Measurements from ENCODE around the gene RSL24D1.
"Not testable (repeated sequence)": the region's sequence is repeated elsewhere in the genome, so short reads cannot be mapped to it uniquely, and the experiment has no call there.

The RSL24D1 gene

GRCh38 chr15:55170361-55170760 is 26.4 kb downstream of the RSL24D1 start:
- H3K36me3 ChIP-seq (ENCODE audit: control insufficient read depth in 2 of 2, insufficient read depth in 2 of 2, low read length in 2 of 2), result no peaks in the 10 kb centered on the region
- no peaks in the 10 kb centered on the region for H3K27me3 ChIP-seq (ENCODE audit: control insufficient read depth in 2 of 2, insufficient read depth in 2 of 2, low read length in 2 of 2)
- H3K27ac ChIP-seq (ENCODE audit: low read depth in 2 of 2, low read length in 2 of 2), result no peak overlapping the region
- H3K4me1 ChIP-seq (ENCODE audit: control insufficient read depth in 2 of 2, insufficient read depth in 2 of 2, low read length in 2 of 2), result no peaks in the 10 kb centered on the region
- H3K4me3 ChIP-seq (ENCODE audit: low read length in 2 of 2), result no peak overlapping the region
- H3K9me3 ChIP-seq (ENCODE audit: control insufficient read depth in 2 of 2, low read length in 2 of 2), result no peaks in the 10 kb centered on the region
- H3K9ac ChIP-seq (ENCODE audit: low read depth in 1 of 2, low read length in 2 of 2), result no peak overlapping the region

GRCh38 chr15:55168350-55168974 is 28.3 kb downstream of the RSL24D1 start:
- Histone ChIP-seq H3K36me3 (ENCODE audit: control insufficient read depth in 2 of 2, insufficient read depth in 2 of 2, low read length in 2 of 2) (no peaks in the 10 kb centered on the region), H3K27me3 (ENCODE audit: control insufficient read depth in 2 of 2, insufficient read depth in 2 of 2, low read length in 2 of 2) (no peaks in the 10 kb centered on the region), H3K4me3 (ENCODE audit: low read length in 2 of 2) (no peak overlapping the region), H3K27ac (ENCODE audit: low read depth in 2 of 2, low read length in 2 of 2) (no peak overlapping the region), H3K9ac (ENCODE audit: low read depth in 1 of 2, low read length in 2 of 2) (no peak overlapping the region), H3K9me3 (ENCODE audit: control insufficient read depth in 2 of 2, low read length in 2 of 2) (no peaks in the 10 kb centered on the region), H3K4me1 (ENCODE audit: control insufficient read depth in 2 of 2, insufficient read depth in 2 of 2, low read length in 2 of 2) (no peaks in the 10 kb centered on the region)

- Histone ChIP-seq H3K9me3 (ENCODE audit: control insufficient read depth in 2 of 2, low read length in 2 of 2) (no peaks in the 10 kb centered on the region), H3K27ac (ENCODE audit: low read depth in 2 of 2, low read length in 2 of 2) (no peak overlapping the region), H3K4me1 (ENCODE audit: control insufficient read depth in 2 of 2, insufficient read depth in 2 of 2, low read length in 2 of 2) (no peaks in the 10 kb centered on the region), H3K9ac (ENCODE audit: low read depth in 1 of 2, low read length in 2 of 2) (no peak overlapping the region), H3K27me3 (ENCODE audit: control insufficient read depth in 2 of 2, insufficient read depth in 2 of 2, low read length in 2 of 2) (no peaks in the 10 kb centered on the region), H3K36me3 (ENCODE audit: control insufficient read depth in 2 of 2, insufficient read depth in 2 of 2, low read length in 2 of 2) (no peaks in the 10 kb centered on the region), H3K4me3 (ENCODE audit: low read length in 2 of 2) (no peak overlapping the region)
These were observed 32.5 kb downstream of the RSL24D1 start for GRCh38 chr15:55164284-55164683.

- Histone ChIP-seq H3K9me3 (ENCODE audit: control insufficient read depth in 2 of 2, low read length in 2 of 2) (no peaks in the 10 kb centered on the region), H3K4me3 (ENCODE audit: low read length in 2 of 2) (no peak overlapping the region), H3K27ac (ENCODE audit: low read depth in 2 of 2, low read length in 2 of 2) (no peak overlapping the region)
These were observed 45.1 kb downstream of the RSL24D1 start for GRCh38 chr15:55151631-55152030.

GRCh38 chr15:55143132-55143531 is 53.6 kb downstream of the RSL24D1 start:
- H3K36me3 ChIP-seq (ENCODE audit: control insufficient read depth in 2 of 2, insufficient read depth in 2 of 2, low read length in 2 of 2); H3K27ac ChIP-seq (ENCODE audit: low read depth in 2 of 2, low read length in 2 of 2); H3K27me3 ChIP-seq (ENCODE audit: control insufficient read depth in 2 of 2, insufficient read depth in 2 of 2, low read length in 2 of 2); H3K9me3 ChIP-seq (ENCODE audit: control insufficient read depth in 2 of 2, low read length in 2 of 2); H3K4me1 ChIP-seq (ENCODE audit: control insufficient read depth in 2 of 2, insufficient read depth in 2 of 2, low read length in 2 of 2); H3K9ac ChIP-seq (ENCODE audit: low read depth in 1 of 2, low read length in 2 of 2); H3K4me3 ChIP-seq (ENCODE audit: low read length in 2 of 2): not testable (repeated sequence)

More at GRCh38 chr15:55151631-55152030, 45.1 kb downstream of the RSL24D1 start:
- no peak overlapping the region for H3K9ac ChIP-seq (ENCODE audit: low read depth in 1 of 2, low read length in 2 of 2)
- no peaks in the 10 kb centered on the region for H3K4me1 ChIP-seq (ENCODE audit: control insufficient read depth in 2 of 2, insufficient read depth in 2 of 2, low read length in 2 of 2)
- H3K36me3 ChIP-seq (ENCODE audit: control insufficient read depth in 2 of 2, insufficient read depth in 2 of 2, low read length in 2 of 2), result no peaks in the 10 kb centered on the region
- no peaks in the 10 kb centered on the region for H3K27me3 ChIP-seq (ENCODE audit: control insufficient read depth in 2 of 2, insufficient read depth in 2 of 2, low read length in 2 of 2)

- no peak overlapping the region for H3K9ac ChIP-seq (ENCODE audit: low read depth in 1 of 2, low read length in 2 of 2)
- no peaks in the 10 kb centered on the region for H3K27me3 ChIP-seq (ENCODE audit: control insufficient read depth in 2 of 2, insufficient read depth in 2 of 2, low read length in 2 of 2)
- no peaks in the 10 kb centered on the region for H3K36me3 ChIP-seq (ENCODE audit: control insufficient read depth in 2 of 2, insufficient read depth in 2 of 2, low read length in 2 of 2)
- peaks cover 0 to 2% of the 10 kb centered on the region in 2 donors for H3K9me3 ChIP-seq (ENCODE audit: control insufficient read depth in 2 of 2, low read length in 2 of 2)
- H3K4me1 ChIP-seq (ENCODE audit: control insufficient read depth in 2 of 2, insufficient read depth in 2 of 2, low read length in 2 of 2), result no peaks in the 10 kb centered on the region
- H3K4me3 ChIP-seq (ENCODE audit: low read length in 2 of 2), result no peak overlapping the region
- no peak overlapping the region for H3K27ac ChIP-seq (ENCODE audit: low read depth in 2 of 2, low read length in 2 of 2)
These were observed 62.8 kb downstream of the RSL24D1 start for GRCh38 chr15:55133972-55134371.

GRCh38 chr15:55132672-55133071 is 64.1 kb downstream of the RSL24D1 start:
- Histone ChIP-seq H3K36me3 (ENCODE audit: control insufficient read depth in 2 of 2, insufficient read depth in 2 of 2, low read length in 2 of 2) (no peaks in the 10 kb centered on the region), H3K4me3 (ENCODE audit: low read length in 2 of 2) (no peak overlapping the region), H3K4me1 (ENCODE audit: control insufficient read depth in 2 of 2, insufficient read depth in 2 of 2, low read length in 2 of 2) (no peaks in the 10 kb centered on the region), H3K27me3 (ENCODE audit: control insufficient read depth in 2 of 2, insufficient read depth in 2 of 2, low read length in 2 of 2) (no peaks in the 10 kb centered on the region), H3K9ac (ENCODE audit: low read depth in 1 of 2, low read length in 2 of 2) (no peak overlapping the region), H3K27ac (ENCODE audit: low read depth in 2 of 2, low read length in 2 of 2) (no peak overlapping the region), H3K9me3 (ENCODE audit: control insufficient read depth in 2 of 2, low read length in 2 of 2) (peaks cover 0 to 2% of the 10 kb centered on the region in 2 donors)

Measured in mucosa of rectum (tissue), 2 donors.